ENCODE measurements around the gene FAM219A.

FAM219A gene

DNA sequence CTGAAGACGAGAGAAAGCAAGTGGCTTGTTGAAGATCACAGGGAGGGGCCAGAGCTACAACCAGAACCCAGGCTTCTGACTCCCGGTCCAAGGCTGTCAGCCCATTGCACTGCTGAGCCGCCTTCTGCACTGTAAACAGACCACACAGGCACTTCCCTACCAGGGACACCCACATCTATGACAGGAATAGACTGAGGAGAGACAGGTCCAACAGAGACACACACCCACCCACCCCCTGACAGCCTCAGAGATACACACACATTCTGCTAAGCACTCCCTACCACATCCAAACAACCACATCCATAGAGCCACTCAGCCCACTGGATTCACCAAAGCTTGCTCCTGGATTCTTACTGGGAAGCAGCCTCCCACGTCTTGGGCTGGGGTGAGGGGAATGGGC is 58.6 kb downstream of the FAM219A start:
- DNase-seq: no peak

DNA sequence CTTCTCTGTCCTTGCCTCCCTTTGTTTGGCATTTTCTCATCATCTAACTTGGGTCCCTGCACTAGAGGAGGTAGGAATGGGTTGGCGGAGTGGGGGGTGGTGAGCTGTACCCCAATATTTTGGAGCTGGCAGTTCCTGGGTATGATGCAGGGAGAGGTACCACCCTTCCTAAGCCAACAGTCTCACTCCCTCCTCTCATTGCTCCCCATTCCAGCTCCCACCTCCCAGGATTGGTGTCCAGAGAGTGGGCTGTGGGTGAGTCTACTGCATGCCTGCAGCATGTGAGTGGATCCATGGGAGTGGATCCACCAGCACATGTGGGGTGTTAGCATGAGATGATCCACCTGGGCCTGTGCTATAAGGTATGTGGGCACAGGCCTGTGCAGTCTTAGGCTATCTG is 59.5 kb downstream of the FAM219A start:
- no peak for DNase-seq

DNA sequence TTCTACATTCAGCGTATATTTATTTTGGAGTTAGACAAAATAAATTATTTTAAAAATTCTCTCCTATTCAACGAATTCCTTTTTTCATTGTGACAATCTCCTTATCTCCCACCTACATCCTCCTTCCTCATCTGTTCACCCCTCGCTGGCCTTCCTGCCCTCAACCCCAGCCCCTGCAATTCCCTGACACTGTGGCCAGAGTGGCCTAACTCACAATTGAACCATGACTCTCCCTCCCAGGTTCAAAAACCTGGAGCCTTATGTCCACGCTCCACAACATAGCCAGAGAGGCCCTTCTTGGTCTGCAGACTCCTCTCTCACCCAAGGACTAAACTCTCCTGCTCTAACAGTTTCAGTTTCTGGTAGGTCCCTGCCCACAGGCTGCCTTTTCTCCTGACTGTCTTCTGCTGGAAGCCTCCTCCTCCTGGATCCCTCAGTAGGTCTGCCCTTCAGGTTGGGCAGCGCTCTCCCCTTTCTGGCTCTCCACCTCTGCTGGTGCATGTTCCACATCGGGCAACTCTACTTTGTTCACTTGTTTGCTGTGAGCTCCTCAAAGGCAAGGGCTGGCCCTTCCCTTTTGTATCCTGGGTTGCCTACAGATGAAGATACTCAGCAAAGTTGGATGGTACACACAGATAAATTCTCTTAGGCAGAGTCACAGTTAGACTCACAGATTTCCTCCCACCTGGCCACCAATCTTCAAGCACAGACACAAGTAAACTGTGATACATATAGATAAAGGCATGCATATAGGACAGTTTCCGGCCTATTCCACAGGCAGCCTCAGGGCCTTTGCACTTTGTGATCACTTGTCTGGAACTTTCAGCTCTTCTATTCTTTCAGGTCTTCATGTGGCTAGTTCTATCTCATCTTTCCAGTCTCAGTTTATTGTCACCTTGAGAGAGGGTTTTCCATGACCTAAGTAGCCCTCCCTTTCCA is 61.8 kb downstream of the FAM219A start:
- DNase-seq: no peak

DNA sequence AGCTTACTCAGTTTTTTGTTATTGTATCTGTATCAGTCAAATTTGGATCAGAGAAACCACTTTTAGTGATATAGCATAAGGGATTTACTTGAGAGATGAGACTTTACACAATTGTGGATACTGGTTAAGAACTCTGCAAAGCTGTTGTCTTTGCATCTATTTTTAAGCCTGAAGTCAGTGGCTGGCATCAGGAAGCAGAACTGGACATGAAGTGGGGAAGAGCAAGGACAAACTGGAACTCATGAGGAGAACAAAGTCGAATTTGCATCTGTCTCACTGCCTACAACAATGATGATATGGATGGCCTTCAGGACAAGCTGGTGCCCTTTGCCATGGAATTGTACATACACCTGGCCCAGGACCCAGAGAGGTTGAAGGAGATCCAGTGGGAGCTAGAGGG is 65.9 kb downstream of the FAM219A start:
- no peak for DNase-seq

DNA sequence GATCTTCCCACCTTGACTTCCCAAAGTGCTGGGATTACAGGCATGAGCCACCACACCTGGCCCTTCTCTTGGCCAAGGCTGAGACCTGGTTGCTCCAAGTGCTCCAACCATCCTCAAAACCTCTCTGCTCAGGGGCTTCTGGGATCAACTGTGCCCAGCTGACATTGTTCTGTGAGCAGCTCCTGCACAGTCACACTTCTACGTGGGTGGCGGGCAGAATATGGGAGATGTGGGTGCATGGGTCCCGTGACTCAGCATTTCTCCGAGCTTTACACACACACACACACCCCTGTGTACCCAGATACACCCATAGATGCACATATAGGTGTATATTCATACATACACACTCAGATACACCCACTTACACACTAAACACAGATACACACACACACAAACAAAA is 71.1 kb downstream of the FAM219A start:
- DNase-seq: no peak

DNA sequence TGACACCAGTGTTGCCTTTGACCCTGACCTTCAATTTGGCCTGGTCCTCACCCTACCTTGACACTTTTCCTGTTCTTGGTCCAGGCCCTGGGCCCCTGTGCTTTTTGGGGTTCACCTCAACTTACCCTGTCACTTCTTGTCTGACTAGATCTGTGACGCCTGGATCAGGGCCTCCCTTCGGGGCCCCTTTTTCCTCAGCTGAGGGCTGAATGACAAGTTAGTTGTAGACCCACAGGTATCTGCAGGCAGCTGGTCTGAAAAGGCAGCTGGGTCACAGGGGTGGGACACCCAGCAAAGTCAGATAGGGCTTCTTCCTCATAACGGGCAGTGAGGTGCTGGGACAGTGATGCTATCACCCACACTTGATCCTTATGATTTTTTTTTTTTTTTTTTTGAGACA is 71.7 kb downstream of the FAM219A start:
- no peak for DNase-seq

DNA sequence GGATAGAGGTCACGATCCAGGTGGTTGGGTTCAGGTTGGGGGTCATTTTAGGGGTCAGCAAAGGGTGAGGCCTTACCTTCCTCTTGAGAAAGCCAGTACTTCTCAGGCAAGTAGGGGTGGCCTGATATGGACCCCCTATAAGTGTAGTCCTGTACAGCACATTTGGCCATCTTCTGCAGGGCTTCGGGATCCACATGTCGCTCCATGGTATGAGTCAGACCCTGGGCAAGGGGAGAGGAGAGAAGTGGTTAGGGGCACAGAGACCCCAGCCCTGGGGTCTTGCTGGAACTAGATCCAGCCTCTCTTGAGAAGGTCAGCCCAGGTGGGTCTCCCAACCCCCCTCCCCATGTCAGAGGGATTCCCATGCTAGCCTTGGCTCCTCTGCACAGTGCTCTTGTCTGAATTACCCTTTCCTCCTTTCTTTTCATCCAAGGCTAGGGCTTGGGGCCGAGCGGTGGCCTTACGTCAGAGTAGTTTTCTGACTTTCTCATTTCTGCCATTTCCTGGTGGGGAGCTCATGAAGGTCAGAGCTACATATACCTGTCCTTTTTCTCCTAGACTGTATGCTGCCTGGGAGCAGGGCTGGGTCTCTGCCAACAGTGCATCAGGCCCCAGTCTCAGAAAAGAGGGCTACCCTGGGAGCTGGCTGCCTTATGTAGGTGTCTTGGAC is 72.7 kb downstream of the FAM219A start:
- DNase-seq: no peak

DNA sequence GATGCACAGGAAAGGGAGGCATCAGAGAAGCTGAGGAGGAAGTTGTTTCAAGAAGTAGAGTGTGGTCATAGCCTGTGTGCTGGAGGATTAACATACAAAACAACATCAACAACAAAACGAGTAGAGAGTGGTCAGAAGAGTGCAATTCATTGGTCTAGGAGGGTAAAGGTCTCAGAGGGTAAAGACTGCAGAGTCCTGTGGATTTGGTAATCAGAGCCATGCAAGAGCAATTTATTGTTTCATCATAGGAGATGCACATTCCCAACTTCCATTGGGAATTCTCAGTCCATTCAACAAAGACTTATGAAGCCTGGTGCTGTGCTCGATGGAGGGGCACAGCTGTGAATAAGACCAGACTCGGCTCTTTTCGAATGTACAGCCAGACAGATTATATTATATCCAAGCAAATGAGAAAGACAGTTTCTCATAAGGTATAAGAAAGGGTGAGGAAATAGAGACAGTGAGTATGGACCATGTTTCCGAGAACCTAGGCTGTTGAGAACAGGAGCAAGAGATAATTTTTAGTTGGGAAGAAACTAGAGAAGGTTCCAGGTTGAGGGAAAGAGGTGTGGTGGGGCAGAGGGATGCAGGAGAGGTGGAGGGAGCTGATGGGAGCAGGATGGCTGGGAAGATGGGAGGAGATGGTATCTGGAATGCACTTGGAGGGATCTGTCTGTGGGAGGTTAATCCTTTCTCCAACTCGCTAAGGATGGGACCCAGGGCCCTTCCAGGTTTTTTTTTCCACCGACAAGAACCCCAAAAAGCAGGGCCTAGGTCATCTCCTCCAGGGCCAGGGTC is 73.8 kb downstream of the FAM219A start:
- DNase-seq: no peak

DNA sequence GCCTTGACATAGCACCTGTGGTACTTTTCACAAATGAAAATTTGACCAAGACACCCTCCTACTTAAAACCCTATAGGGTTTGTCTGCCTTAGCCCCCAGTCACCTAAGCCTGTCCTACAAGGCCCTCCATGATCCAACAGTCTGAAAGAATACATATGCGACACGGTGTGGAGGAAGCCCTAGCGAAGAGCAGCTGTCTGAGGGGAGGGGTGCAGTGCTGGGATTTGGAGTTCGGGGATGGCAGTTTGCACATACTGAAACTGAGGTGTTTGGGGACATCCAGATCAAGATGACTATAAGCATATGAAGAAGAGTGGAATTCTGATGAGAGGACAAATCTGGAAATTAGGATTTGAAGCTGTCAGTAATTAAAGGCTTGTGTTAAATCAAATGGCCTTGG is 74.5 kb downstream of the FAM219A start:
- DNase-seq: no peak

DNA sequence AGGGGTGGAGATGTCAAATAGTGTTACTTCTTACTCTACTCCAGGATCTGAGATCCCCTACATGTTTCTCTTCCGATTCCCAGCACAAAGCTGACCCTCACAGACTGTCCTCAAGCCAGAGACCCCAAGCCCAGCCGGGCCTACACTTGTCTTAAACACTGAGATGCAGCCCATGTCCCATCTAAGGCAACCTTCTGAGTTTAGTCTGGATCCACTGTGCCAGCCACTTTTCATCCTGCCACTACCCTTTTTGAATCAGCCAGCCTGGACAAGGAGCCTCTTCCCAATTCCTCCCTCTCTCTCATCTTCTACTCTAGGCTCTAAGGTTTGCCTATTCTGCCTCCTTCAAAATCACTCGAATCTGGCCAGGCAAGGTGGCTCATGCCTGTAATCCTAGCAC is 75.5 kb downstream of the FAM219A start:
- no peak for DNase-seq

DNA sequence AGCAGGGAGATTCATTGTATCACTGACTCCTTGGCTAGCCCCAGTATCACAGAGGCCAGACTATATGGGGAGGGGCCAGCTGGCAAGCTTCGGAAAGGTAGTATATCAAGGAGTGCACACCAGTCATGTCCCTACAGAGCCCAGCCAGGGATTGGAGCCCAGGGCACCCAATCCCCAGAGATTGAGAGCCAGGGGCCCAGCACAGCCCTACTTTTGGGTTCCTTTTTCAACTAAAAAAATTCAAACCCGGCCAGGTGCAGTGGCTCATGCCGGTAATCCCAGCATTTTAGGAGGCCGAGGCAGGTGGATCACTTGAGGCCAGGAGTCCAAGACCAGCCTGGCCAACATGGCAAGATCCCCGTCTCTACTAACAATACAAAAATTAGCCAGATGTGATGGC is 76.3 kb downstream of the FAM219A start:
- DNase-seq: no peak

DNA sequence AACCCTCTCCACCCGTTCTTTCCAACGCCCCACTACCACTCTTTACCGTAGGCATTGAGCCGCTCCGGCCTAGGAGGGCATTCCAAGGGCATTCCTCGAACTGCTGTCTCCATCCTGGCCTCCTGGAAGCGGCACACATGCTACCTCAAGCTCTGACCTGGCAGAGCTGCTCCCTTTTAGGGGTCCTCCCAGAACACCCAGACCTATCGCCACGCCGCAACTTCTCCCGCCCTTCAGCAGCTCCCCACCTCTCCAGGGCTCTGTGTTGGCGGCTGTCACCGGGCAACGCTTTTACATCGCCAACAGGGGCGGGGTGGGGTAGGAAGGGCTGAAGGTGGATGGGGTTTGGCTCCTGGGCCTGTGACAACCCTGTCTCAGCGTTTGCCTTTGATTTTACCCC is 77.0 kb downstream of the FAM219A start:
- no peak for DNase-seq

DNA sequence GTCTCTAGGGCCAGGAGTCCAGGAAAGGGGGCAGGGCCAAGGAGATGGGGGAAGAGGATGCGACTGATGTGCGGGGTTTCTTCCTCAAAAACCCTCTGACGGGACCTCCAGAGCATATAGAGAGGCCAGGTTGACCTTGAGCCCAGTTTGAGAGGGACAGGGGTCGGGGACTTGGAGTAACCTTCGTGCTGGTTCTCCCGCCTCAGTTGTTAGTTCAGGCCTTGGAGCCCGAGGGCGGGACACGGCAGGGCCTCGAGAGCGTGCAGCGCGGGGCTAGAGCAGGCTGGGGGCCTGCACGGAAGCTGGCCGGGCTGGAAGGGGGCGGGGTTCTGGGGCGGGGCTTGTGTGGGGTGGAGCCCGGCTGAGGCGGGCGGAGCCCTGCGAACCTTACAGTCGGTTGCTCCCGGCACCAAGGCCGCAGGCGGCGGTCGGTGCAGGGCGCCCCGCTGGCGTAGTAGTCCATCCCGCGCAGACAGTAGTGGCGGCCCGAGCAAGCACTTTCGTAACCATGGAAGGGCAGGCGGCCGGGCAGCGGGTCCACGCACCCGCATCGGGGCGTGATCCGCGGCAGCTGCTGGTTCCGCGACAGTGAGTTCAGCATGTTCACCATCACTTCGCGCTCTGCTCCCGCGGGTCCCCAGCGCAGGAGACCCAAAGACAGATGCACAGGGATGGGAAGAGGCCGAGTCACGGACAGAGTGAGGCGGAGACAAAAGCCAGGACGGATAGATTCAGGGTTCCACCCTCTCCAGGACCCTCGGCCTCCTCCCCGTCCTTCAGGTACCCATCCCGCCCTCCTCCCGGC is 77.7 kb downstream of the FAM219A start:
- DNase-seq: peak in 1 of 2 experiments; percentile 8

DNA sequence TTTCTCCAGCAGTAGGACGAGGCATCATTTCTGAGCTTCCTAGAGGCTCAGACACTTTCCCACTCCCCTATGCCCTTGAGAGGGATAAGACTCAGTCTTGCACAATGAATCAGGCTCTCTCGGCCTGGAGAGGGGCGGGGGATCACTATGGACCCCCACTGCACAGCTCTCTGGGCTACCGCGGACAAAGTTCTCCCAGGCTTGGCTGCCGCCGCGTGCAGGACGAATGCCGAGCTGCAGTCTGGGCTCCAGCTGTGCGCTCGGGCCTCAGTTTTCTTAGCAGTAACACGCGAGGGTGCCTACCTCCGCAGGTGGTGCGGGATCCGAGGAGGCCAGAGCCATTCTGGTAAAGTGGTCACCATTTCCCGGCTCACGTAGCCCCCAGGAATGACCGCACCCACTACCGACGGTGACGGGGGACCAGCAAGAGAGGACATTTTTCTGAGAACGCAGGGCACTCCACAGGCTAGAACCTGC is 78.3 kb downstream of the FAM219A start:
- no peak for DNase-seq

DNA sequence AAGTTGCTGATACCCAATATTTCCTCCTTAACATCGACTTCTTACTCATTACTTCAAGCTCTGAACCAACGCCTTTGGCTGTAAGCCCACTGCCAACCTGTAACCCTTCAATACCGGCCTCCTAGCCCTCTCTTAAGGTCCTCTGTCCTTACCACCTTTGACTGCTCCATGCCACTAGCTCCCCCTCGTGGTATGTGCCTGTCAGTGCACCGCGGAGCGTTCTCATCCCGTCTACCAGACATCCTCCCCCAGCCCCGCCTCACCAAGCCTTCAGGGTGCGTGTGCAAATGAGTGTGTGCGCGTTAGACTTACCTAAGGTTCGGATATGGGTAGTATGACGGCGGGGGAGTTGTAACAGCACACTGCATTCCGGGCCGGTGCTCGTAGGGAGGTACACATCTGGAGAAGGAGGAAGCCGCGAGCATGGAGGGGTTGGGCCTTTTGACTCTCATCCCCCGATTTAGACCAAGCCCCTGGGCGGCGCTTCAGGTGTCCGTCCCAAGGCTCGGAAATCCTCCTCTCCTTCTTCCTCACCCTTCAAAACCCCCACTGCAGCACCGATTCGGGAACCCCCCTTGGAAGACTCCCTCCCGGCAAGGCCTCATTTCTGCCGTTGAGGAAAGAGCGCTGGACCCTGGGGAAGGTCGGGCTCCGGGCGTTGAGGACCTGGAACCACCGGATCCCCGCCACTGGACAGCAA is 78.9 kb downstream of the FAM219A start:
- DNase-seq: peak; percentile 41 to 42

DNA sequence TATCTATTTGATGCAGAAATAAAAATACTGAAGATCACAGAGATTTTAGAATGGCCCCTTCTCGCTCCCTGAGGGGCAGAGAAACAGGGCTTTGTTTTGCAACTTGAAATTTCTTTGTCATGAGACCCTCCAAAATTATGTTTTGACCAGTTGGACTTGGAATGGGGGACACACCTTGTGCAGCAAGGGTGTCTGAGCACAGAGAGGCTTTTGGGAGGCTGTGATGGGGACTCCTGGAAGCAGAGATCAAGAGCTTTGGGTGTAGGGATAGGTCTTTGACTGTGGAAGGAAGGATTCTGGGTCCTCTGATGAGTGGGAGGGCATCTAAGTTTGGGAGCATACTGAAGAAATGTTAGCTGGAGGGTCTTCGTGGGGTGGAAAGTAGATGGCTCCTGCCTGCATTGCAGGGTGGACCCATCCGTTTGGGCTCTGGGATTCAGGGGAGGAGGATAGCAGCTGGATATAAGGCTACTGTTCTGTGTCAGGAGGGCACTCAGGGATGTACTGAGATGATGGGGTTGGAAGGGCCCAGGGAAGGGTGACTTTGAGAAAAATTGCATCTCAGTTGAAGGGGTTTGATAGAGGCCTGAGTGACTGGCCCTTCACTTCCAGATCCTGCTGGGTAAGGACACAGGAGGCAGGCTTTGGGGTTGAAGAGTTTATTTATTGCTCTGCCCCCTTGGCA is 79.9 kb downstream of the FAM219A start:
- DNase-seq: no peak

DNA sequence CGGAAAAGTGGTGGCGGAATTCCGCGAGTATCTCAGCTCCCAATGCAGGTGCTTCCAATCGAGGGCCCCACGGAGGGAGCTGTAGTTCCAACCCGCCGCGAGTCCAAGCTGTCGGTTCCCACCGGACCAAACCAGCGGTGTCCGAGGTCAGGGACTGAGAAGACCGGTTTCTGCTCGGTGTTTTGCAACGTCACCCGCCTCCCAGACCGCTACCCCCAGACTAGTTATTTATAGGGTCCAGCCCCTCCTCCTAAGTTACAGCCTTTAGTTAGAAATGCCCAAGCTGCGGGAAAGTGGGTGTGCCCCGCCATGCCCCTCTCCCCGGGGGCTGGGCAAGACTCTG is 81.0 kb downstream of the FAM219A start:
- no peak for DNase-seq

DNA sequence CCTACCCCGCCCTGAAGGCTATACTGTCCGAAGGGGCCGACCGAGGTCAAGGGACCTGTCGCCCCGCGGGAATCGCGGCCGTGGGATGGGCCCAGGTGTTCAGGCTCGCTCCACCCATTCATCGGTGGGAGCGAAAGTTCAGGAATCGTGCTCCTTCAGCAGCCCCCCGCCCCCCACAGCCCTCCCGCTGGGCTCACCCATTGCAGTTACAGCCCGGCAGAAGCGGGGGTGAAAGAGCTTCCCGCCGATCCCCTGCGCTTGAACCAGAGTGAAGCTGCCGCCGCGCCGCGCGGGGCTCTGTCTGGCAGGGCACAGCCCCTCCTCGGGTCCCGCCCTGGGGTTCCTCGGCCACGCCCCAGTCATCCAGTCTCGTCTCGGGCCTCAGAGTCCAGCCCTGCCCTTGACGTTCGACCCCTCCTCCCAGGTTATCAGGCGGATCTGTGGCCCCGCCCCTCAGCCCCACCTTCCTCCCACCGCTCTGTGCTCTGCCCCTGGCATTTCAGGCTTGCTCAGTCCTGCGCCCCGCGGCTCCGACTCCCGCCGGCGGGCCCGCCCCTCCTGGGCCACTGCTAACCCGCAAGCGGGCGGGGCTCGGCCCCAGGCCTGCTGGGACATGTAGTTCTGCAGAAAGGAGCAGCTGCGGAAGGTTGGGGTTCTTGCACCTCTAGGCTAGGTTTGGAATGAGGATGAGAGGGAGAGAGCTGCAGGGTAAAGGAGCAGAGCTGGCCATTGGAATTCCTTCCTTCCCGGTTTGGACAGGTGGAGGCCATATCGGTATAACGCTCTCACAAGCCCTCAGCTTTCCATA is 81.6 kb downstream of the FAM219A start, which contains the start of gene MYORG:
TSS of gene MYORG (minus strand) at position 303 of the 808 bp plus-strand sequence. CDS start 3,955 bp downstream, outside the sequence.
- DNase-seq: peak; percentile 64 to 86

DNA sequence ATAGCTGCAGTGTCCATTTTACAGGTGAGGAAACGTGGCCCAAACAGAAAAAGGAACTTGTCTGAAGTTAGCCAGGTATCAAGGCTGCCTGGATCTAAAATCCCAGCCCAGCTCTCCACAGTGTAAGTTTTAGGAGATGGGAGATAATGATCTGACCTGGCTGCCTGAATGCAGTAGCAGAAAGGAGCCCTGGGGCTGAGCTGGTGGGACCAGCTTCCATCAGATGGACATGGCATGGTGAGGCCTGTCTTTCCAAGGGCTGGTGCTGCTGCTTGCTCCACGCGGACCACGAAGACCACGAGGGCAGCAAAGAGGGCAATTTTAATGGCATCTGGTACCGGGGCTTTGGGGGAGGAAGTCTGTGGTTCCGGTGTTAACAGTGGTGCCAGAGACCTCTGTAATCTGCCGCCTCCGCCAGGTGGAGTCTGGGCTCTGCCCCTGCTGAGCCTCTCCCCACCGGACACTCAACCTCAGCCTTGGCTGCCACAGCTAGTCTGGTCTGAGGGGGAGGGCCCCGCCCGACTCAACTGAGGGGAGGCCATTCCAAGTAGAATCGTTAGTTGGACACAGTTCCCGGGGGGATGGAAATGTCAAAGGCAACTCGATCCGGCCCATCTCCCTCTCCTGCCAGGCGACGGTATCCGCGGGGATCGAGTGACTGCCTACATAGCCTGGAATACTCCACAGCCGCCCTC is 82.3 kb downstream of the FAM219A start:
- no peak for DNase-seq

Measured in NCI-H187 (cell line).